H1 (cell line): ENCODE measurements around the gene PHYHD1. TPM values are rescaled to one million over a fixed set of nuclear protein-coding genes. Genes with fewer than 3 reads are reported as not detected.
"Not testable (repeated sequence)": the region's sequence is repeated elsewhere in the genome, so short reads cannot be mapped to it uniquely, and the experiment has no call there.

Experiments used
- CTCF ChIA-PET: fragments of 300-600 bp; sonication (Branson Sonifier 250); formaldehyde crosslinking; loops from one replicate; lab custom pipeline; 2021; ENCODE audit not compliant: partially characterized antibody; lab: Charles Lee
- POLR2A ChIA-PET: fragments of 300-600 bp; sonication (Branson Sonifier 250); formaldehyde crosslinking; loops from one replicate; lab custom pipeline; 2021; ENCODE audit warnings: inconsistent platforms; ENCODE audit not compliant: partially characterized antibody; lab: Charles Lee
- DNase-seq, 2 experiments: peaks; one replicate each; pipeline versions ENCODE4 v3.0.0 to v3.0.0-alpha.2; 2010 to 2022; ENCODE audit warnings: low spot score in 2 of 2, low read depth in 1 of 2, mixed read lengths in 1 of 2
- FAIRE-seq: peaks from 2 replicates; lab custom pipeline; 2011; peaks lifted over from hg19 to GRCh38; lab: Jason Lieb, UNC
- H2AFZ ChIP-seq: 2 replicates; pipeline ENCODE4 v1.8.1; 2012; ENCODE audit warnings: low read length, inconsistent platforms
- H2AK5ac ChIP-seq: 2 replicates; pipeline ENCODE4 v1.6.1; 2013; ENCODE audit warnings: low read depth, low read length
- H2BK120ac ChIP-seq: replicated peaks from 2 replicates; pipeline ENCODE3; 2013; ENCODE audit warnings: low read depth, low read length, inconsistent platforms
- H2BK12ac ChIP-seq: 2 replicates; pipeline ENCODE4 v1.6.1; 2013; ENCODE audit warnings: low read depth, low read length
- H2BK15ac ChIP-seq: 2 replicates; pipeline ENCODE4 v1.6.1; 2013; ENCODE audit warnings: low read length
- H2BK20ac ChIP-seq: 2 replicates; pipeline ENCODE4 v1.6.1; 2013; ENCODE audit warnings: low read length
- H2BK5ac ChIP-seq: 2 replicates; pipeline ENCODE4 v1.6.1; 2013; ENCODE audit warnings: low read depth, low read length
- H3K14ac ChIP-seq: 2 replicates; pipeline ENCODE4 v1.6.1; 2013; ENCODE audit warnings: inconsistent platforms; ENCODE audit not compliant: insufficient read length
- H3K18ac ChIP-seq: 2 replicates; pipeline ENCODE4 v1.6.1; 2013; ENCODE audit warnings: low read length; ENCODE audit errors: extremely low read depth
- H3K23ac ChIP-seq: 2 replicates; pipeline ENCODE4 v1.6.1; 2013; ENCODE audit warnings: inconsistent platforms; ENCODE audit not compliant: insufficient read length
- H3K23me2 ChIP-seq: 2 replicates; pipeline ENCODE4 v1.6.1; 2013; ENCODE audit warnings: low read depth, low read length
- H3K27ac ChIP-seq: 2 replicates; pipeline ENCODE4 v1.6.1; 2011; ENCODE audit warnings: low read depth, low read length, inconsistent platforms
- H3K27me3 ChIP-seq, 4 experiments: replicated peaks in 1 of 4; 1 replicate in 1 of 4; 2 replicates in 3 of 4; pipeline versions ENCODE4 v1.6.1 to v1.8.1; 2011 to 2013; ENCODE audit warnings: low read length in 3 of 4, mild to moderate bottlenecking in 3 of 4, inconsistent platforms in 2 of 4, mixed read lengths in 2 of 4, moderate library complexity in 1 of 4; ENCODE audit not compliant: control insufficient read depth in 3 of 4, insufficient read depth in 3 of 4; ENCODE audit errors: extremely low read depth in 1 of 4
- H3K36me3 ChIP-seq, 4 experiments: 2 replicates each; pipeline versions ENCODE4 v1.6.1 to v1.8.1; 2011 to 2013; ENCODE audit warnings: mild to moderate bottlenecking in 4 of 4, low read length in 3 of 4, moderate library complexity in 2 of 4, control low read depth in 1 of 4, inconsistent platforms in 1 of 4; ENCODE audit not compliant: insufficient read depth in 4 of 4, control insufficient read depth in 2 of 4
- H3K4ac ChIP-seq: replicated peaks from 2 replicates; pipeline ENCODE3; 2013; ENCODE audit warnings: low read length, low read depth, mixed read lengths, inconsistent platforms; ENCODE audit not compliant: insufficient read length
- H3K4me1 ChIP-seq, 4 experiments: replicated peaks in 1 of 4; 1 replicate in 1 of 4; 2 replicates in 3 of 4; pipeline versions ENCODE4 v1.6.1 to v1.8.1; 2011 to 2013; ENCODE audit warnings: low read length in 3 of 4, inconsistent platforms in 2 of 4, mixed read lengths in 1 of 4; ENCODE audit not compliant: insufficient read depth in 4 of 4, control insufficient read depth in 3 of 4
- H3K4me2 ChIP-seq, 2 experiments: 2 replicates each; pipeline versions ENCODE4 v1.6.1 to v1.8.1; 2011 to 2013; ENCODE audit warnings: low read depth in 2 of 2, low read length in 2 of 2, control low read depth in 1 of 2, inconsistent platforms in 1 of 2, mild to moderate bottlenecking in 1 of 2; ENCODE audit not compliant: insufficient read depth in 1 of 2
- H3K4me3 ChIP-seq, 4 experiments: fragments of 200-600, 300-600 bp in 1 of 4; sonication (generic), shearing (Covaris generic), sonication (Bioruptor Twin) in 1 of 4; 2 replicates each; pipeline versions ENCODE4 v1.5.1 to v1.8.1; 2011 to 2016; ENCODE audit warnings: low read length in 4 of 4, low read depth in 3 of 4, control low read depth in 2 of 4, inconsistent platforms in 2 of 4, mild to moderate bottlenecking in 2 of 4, mixed read lengths in 1 of 4, moderate library complexity in 1 of 4; ENCODE audit not compliant: insufficient read depth in 2 of 4; ENCODE audit errors: extremely low read depth in 1 of 4
- H3K56ac ChIP-seq: replicated peaks from 2 replicates; pipeline ENCODE3; 2013; ENCODE audit warnings: low read depth, mild to moderate bottlenecking, mixed read lengths, low read length, inconsistent platforms; ENCODE audit not compliant: insufficient read length
- H3K79me1 ChIP-seq: 2 replicates; pipeline ENCODE4 v1.6.1; 2013; ENCODE audit warnings: low read depth, low read length, control low read depth
- H3K79me2 ChIP-seq, 2 experiments: 2 replicates each; pipeline versions ENCODE4 v1.6.1 to v1.8.1; 2012 to 2013; ENCODE audit warnings: low read length in 2 of 2, mild to moderate bottlenecking in 2 of 2, inconsistent platforms in 1 of 2; ENCODE audit not compliant: insufficient read depth in 2 of 2, control insufficient read depth in 1 of 2
- H3K9ac ChIP-seq, 4 experiments: replicated peaks in 1 of 4; 1 replicate in 1 of 4; 2 replicates in 3 of 4; pipeline versions ENCODE4 v1.6.1 to v1.8.1; 2011 to 2013; ENCODE audit warnings: low read depth in 3 of 4, low read length in 3 of 4, control low read depth in 2 of 4, mild to moderate bottlenecking in 2 of 4, moderate library complexity in 2 of 4, inconsistent platforms in 1 of 4; ENCODE audit errors: extremely low read depth in 1 of 4
- H3K9me3 ChIP-seq, 2 experiments: 2 replicates each; pipeline versions ENCODE4 v1.6.1 to v1.8.1; 2012 to 2013; ENCODE audit warnings: mild to moderate bottlenecking in 2 of 2, moderate library complexity in 2 of 2, control low read depth in 1 of 2, inconsistent platforms in 1 of 2, low read depth in 1 of 2, low read length in 1 of 2, mixed read lengths in 1 of 2; ENCODE audit not compliant: insufficient read depth in 2 of 2
- H4K20me1 ChIP-seq, 2 experiments: replicated peaks in 1 of 2; 2 replicates each; pipeline versions ENCODE3 to v1.8.1; 2011 to 2013; ENCODE audit warnings: inconsistent platforms in 2 of 2, low read length in 2 of 2, mild to moderate bottlenecking in 1 of 2; ENCODE audit not compliant: insufficient read depth in 2 of 2, control insufficient read depth in 1 of 2
- H4K5ac ChIP-seq: 2 replicates; pipeline ENCODE4 v1.6.1; 2013; ENCODE audit warnings: low read length, low read depth, mixed read lengths, inconsistent platforms; ENCODE audit not compliant: insufficient read length
- H4K8ac ChIP-seq: 2 replicates; pipeline ENCODE4 v1.8.0; 2013; ENCODE audit warnings: mild to moderate bottlenecking, moderate library complexity, low read length, inconsistent platforms; ENCODE audit not compliant: insufficient read depth; ENCODE audit errors: extremely low read depth
- H4K91ac ChIP-seq: replicated peaks from 2 replicates; pipeline ENCODE3; 2013; ENCODE audit warnings: low read length, mixed read lengths, inconsistent platforms; ENCODE audit not compliant: insufficient read length
- ATF2 ChIP-seq: IDR thresholded peaks from 2 replicates; pipeline ENCODE4 v1.6.1; 2012; ENCODE audit warnings: low read length, inconsistent platforms
- GTF2F1 ChIP-seq: IDR thresholded peaks from 2 replicates; pipeline ENCODE4 v1.6.1; 2012; ENCODE audit warnings: low read depth, low read length, improper control_type of control experiment, borderline replicate concordance
- RAD21 ChIP-seq, 2 experiments: IDR thresholded peaks in 1 of 2; conservative IDR thresholded peaks in 1 of 2; 2 replicates each; pipeline ENCODE4 v1.6.1; 2011; ENCODE audit warnings: low read depth in 2 of 2, low read length in 2 of 2, improper control_type of control experiment in 1 of 2, inconsistent platforms in 1 of 2, mild to moderate bottlenecking in 1 of 2, moderate library complexity in 1 of 2
- TAF7 ChIP-seq: optimal IDR thresholded peaks from 2 replicates; pipeline ENCODE3; 2011; ENCODE audit warnings: low read depth, mild to moderate bottlenecking, inconsistent platforms, low read length, moderate library complexity, borderline replicate concordance
- WGBS, 2 experiments: shearing (Covaris generic) in 1 of 2; methylation state at CpG; one replicate each; pipeline versions ENCODE4 v1.1.6 to v1.1.7; 2013 to 2015; ENCODE audit warnings: low lambda C conversion rate in 2 of 2, mixed read lengths in 2 of 2, inconsistent platforms in 1 of 2, low coverage in 1 of 2, missing lambda C conversion rate in 1 of 2; ENCODE audit not compliant: insufficient replicate concordance in 2 of 2, insufficient coverage in 1 of 2, insufficient read length in 1 of 2; ENCODE audit errors: extremely low coverage in 1 of 2, missing lambda C conversion rate in 1 of 2; 5-methylcytosine and 5-hydroxymethylcytosine counted together
- polyA plus RNA-seq, 7 experiments: library from polyadenylated mRNA; depleted of rRNA in 3 of 7; stranded (reverse) in 5 of 7; unstranded in 2 of 7; fragments of >200 nt in 5 of 7; fragments of 200-250 nt in 2 of 7; gene quantifications; 1 replicate in 5 of 7; 2 replicates in 1 of 7; 4 replicates in 1 of 7; pipeline versions ENCODE4 v1.2.1 to v1.2.3, GENCODE V29; 2011 to 2013; ENCODE audit warnings: missing spikeins in 2 of 7, mixed read lengths in 2 of 7
- total RNA-seq: library from RNA; stranded (reverse); fragmentation: NEBNext Ultra II Directional; extraction: Animal tissue kit (Norgen Biotek cat#: 25700); gene quantifications from 2 replicates; pipeline ENCODE4 v1.2.1, GENCODE V29; 2021

PHYHD1 gene
- total and polyA plus RNA-seq, 2 of the 8 experiments (the other 6 are each of a cell fraction or from before 2014, with no cell fraction given), result 14.1 to 25.6 TPM

GRCh38 chr9:128947527-128948301, 26.9 kb downstream of the PHYHD1 start, which contains the start of the genes DOLK and NUP188 (continued):
- no peak for TF ChIP-seq ATF2
- TF ChIP-seq TAF7, result peak; percentile 94
- TF ChIP-seq GTF2F1, result peak; percentile 77
- TF ChIP-seq RAD21 (IDR thresholded peaks at IDR 0.05 in 1 of 2, conservative IDR thresholded peaks at IDR 0.05 in 1 of 2; ENCODE audit: low read depth in 2 of 2, low read length in 2 of 2), result no peak

- H2BK120ac ChIP-seq, DNase-seq, H3K4me1 ChIP-seq, H2BK20ac ChIP-seq, H3K4me2 ChIP-seq, H2BK15ac ChIP-seq, H3K79me1 ChIP-seq, H3K14ac ChIP-seq, H3K9me3 ChIP-seq, H3K18ac ChIP-seq, H3K79me2 ChIP-seq, H2BK12ac ChIP-seq, CTCF ChIA-PET, H3K4me3 ChIP-seq, H2AFZ ChIP-seq, H2AK5ac ChIP-seq, H3K4ac ChIP-seq, H4K8ac ChIP-seq, H3K23me2 ChIP-seq, H2BK5ac ChIP-seq, H3K56ac ChIP-seq, H3K23ac ChIP-seq, H3K27me3 ChIP-seq, H3K9ac ChIP-seq, H4K20me1 ChIP-seq, H4K91ac ChIP-seq, FAIRE-seq, H3K27ac ChIP-seq, H4K5ac ChIP-seq: not testable (repeated sequence)
- POLR2A ChIA-PET, result interaction anchor here (1.2 kb wide), 1 partner anchor 8 kb away, joined by 6 read pairs; no protein-coding TSS in a partner anchor
- WGBS, 2 experiments, result 94% methylated on average over 9 of the region's 9 CpGs; no CpG with 5 or more reads in 1 of the 2 experiments
- peaks cover 11 to 59% (median 34%) of the 10 kb centered on the region in 4 experiments for H3K36me3 ChIP-seq
These were observed 40.6 kb downstream of the PHYHD1 start for GRCh38 chr9:128961403-128961802.
